Measurements from ENCODE around the gene TDRD10. TPM values are rescaled to one million over a fixed set of nuclear protein-coding genes. Genes with fewer than 3 reads are reported as not detected.

Gene TDRD10
- total and polyA plus RNA-seq, 2 donors (not counting 1 experiment from before 2014, with no cell fraction given), result under 0.01 TPM; not detected in 1

GRCh38 chr1:154454386-154455120, 47.5 kb upstream of the TDRD10 start:
- no peak for DNase-seq (ENCODE audit: low read depth in 2 of 2)
- H3K4me1 ChIP-seq (ENCODE audit: control insufficient read depth, extremely low read depth, insufficient read depth, low read length), result peaks cover 5% of the 10 kb centered on the region
- TF ChIP-seq EZH2 (IDR thresholded peaks at IDR 0.05; ENCODE audit: low read length, missing control alignments) (no peak), CTCF (conservative IDR thresholded peaks at IDR 0.05 in 1 of 2, IDR thresholded peaks at IDR 0.05 in 1 of 2; ENCODE audit: low read depth in 1 of 2, low read length in 2 of 2) (no peak)
- no peak overlapping the region for H3K4me2 ChIP-seq (ENCODE audit: extremely low read depth, insufficient read depth, low read length)
- H3K9me3 ChIP-seq (ENCODE audit: control insufficient read depth, insufficient read depth, low read depth, low read length), result no peaks in the 10 kb centered on the region
- H3K27ac ChIP-seq (ENCODE audit: insufficient read depth, low read length), result no peak overlapping the region
- no peak overlapping the region for H2AFZ ChIP-seq (ENCODE audit: low read length)
- peaks cover 5% of the 10 kb centered on the region for H3K36me3 ChIP-seq (ENCODE audit: control insufficient read depth, insufficient read depth, low read length)
- no peak overlapping the region for H3K9ac ChIP-seq (ENCODE audit: insufficient read depth, low read length)
- H3K79me2 ChIP-seq (ENCODE audit: control insufficient read depth, insufficient read depth, low read length), result no peaks in the 10 kb centered on the region
- no peaks in the 10 kb centered on the region for H3K27me3 ChIP-seq (ENCODE audit: control insufficient read depth, insufficient read depth, low read length)
- no peaks in the 10 kb centered on the region for H4K20me1 ChIP-seq (ENCODE audit: control insufficient read depth, extremely low read depth, insufficient read depth, low read length)
- H3K4me3 ChIP-seq (replicated peaks in 1 of 4; ENCODE audit: control extremely low read depth in 1 of 4, insufficient read depth in 1 of 4, low read depth in 3 of 4, low read length in 4 of 4), result no peak overlapping the region

GRCh38 chr1:154456631-154457030, 45.4 kb upstream of the TDRD10 start:
- Histone ChIP-seq H3K9me3 (ENCODE audit: control insufficient read depth, insufficient read depth, low read depth, low read length) (no peaks in the 10 kb centered on the region), H3K27ac (ENCODE audit: insufficient read depth, low read length) (no peak overlapping the region), H3K4me1 (ENCODE audit: control insufficient read depth, extremely low read depth, insufficient read depth, low read length) (peaks cover 5% of the 10 kb centered on the region), H3K79me2 (ENCODE audit: control insufficient read depth, insufficient read depth, low read length) (no peaks in the 10 kb centered on the region), H3K4me2 (ENCODE audit: extremely low read depth, insufficient read depth, low read length) (no peak overlapping the region), H3K4me3 (replicated peaks in 1 of 4; ENCODE audit: control extremely low read depth in 1 of 4, insufficient read depth in 1 of 4, low read depth in 3 of 4, low read length in 4 of 4) (no peak overlapping the region), H4K20me1 (ENCODE audit: control insufficient read depth, extremely low read depth, insufficient read depth, low read length) (no peaks in the 10 kb centered on the region), H3K27me3 (ENCODE audit: control insufficient read depth, insufficient read depth, low read length) (no peaks in the 10 kb centered on the region), H3K36me3 (ENCODE audit: control insufficient read depth, insufficient read depth, low read length) (peaks cover 2% of the 10 kb centered on the region), H2AFZ (ENCODE audit: low read length) (no peak overlapping the region), H3K9ac (ENCODE audit: insufficient read depth, low read length) (no peak overlapping the region)
- TF ChIP-seq EZH2 (IDR thresholded peaks at IDR 0.05; ENCODE audit: low read length, missing control alignments), result no peak
- no peak for TF ChIP-seq CTCF (conservative IDR thresholded peaks at IDR 0.05 in 1 of 2, IDR thresholded peaks at IDR 0.05 in 1 of 2; ENCODE audit: low read depth in 1 of 2, low read length in 2 of 2)
- DNase-seq (ENCODE audit: low read depth in 2 of 2), result no peak

GRCh38 chr1:154459080-154459479, 42.9 kb upstream of the TDRD10 start:
- no peak overlapping the region for H3K9ac ChIP-seq (ENCODE audit: insufficient read depth, low read length)
- H3K4me2 ChIP-seq (ENCODE audit: extremely low read depth, insufficient read depth, low read length), result no peak overlapping the region
- H3K4me1 ChIP-seq (ENCODE audit: control insufficient read depth, extremely low read depth, insufficient read depth, low read length), result peaks cover 5% of the 10 kb centered on the region
- no peaks in the 10 kb centered on the region for H4K20me1 ChIP-seq (ENCODE audit: control insufficient read depth, extremely low read depth, insufficient read depth, low read length)
- no peaks in the 10 kb centered on the region for H3K27me3 ChIP-seq (ENCODE audit: control insufficient read depth, insufficient read depth, low read length)
- H3K27ac ChIP-seq (ENCODE audit: insufficient read depth, low read length), result no peak overlapping the region
- no peak for DNase-seq (ENCODE audit: low read depth in 2 of 2)
- H2AFZ ChIP-seq (ENCODE audit: low read length), result no peak overlapping the region
- TF ChIP-seq EZH2 (IDR thresholded peaks at IDR 0.05; ENCODE audit: low read length, missing control alignments) (no peak), CTCF (conservative IDR thresholded peaks at IDR 0.05 in 1 of 2, IDR thresholded peaks at IDR 0.05 in 1 of 2; ENCODE audit: low read depth in 1 of 2, low read length in 2 of 2) (no peak)
- peaks cover 2% of the 10 kb centered on the region for H3K36me3 ChIP-seq (ENCODE audit: control insufficient read depth, insufficient read depth, low read length)
- no peaks in the 10 kb centered on the region for H3K9me3 ChIP-seq (ENCODE audit: control insufficient read depth, insufficient read depth, low read depth, low read length)
- H3K79me2 ChIP-seq (ENCODE audit: control insufficient read depth, insufficient read depth, low read length), result no peaks in the 10 kb centered on the region
- H3K4me3 ChIP-seq (replicated peaks in 1 of 4; ENCODE audit: control extremely low read depth in 1 of 4, insufficient read depth in 1 of 4, low read depth in 3 of 4, low read length in 4 of 4), result no peak overlapping the region

All from fibroblast of lung (primary cell).